ENCODE results near the gene ABCA13. TPM values are rescaled to one million over a fixed set of nuclear protein-coding genes. Genes with fewer than 3 reads are reported as not detected.

Gene ABCA13
- total and polyA plus RNA-seq, 4 donors, result 1.2 to 23.2 (median 3.5) TPM

GRCh38 chr7:48180981-48181380, 9.7 kb downstream of the ABCA13 start:
- Histone ChIP-seq H3K9me3 (ENCODE audit: control insufficient read depth in 4 of 4, insufficient read depth in 3 of 4, low read length in 3 of 4) (peaks cover 0 to 4% (median 0%) of the 10 kb centered on the region in 4 donors), H3K4me3 (no peak overlapping the region), H3K9ac (ENCODE audit: insufficient read depth in 1 of 2, low read length in 2 of 2) (no peak overlapping the region), H3K36me3 (ENCODE audit: control insufficient read depth in 4 of 4, insufficient read depth in 4 of 4, low read length in 4 of 4) (no peaks in the 10 kb centered on the region), H3K27me3 (ENCODE audit: control insufficient read depth in 3 of 3, insufficient read depth in 3 of 3, low read length in 2 of 3) (no peaks in the 10 kb centered on the region), H3K4me1 (ENCODE audit: control insufficient read depth in 5 of 5, insufficient read depth in 5 of 5, low read length in 5 of 5) (no peaks in the 10 kb centered on the region), H3K27ac (ENCODE audit: low read depth in 1 of 2, low read length in 1 of 2) (no peak overlapping the region)
- no peak for TF ChIP-seq CTCF (IDR thresholded peaks at IDR 0.05; ENCODE audit: control extremely low read depth, extremely low read depth)
- DNase-seq, result no peak
- ATAC-seq (ENCODE audit: insufficient read depth, low FRiP score), result no peak
- 85 to 86% methylated on average over 6 of the region's 6 CpGs for WGBS, 2 donors

DNA sequence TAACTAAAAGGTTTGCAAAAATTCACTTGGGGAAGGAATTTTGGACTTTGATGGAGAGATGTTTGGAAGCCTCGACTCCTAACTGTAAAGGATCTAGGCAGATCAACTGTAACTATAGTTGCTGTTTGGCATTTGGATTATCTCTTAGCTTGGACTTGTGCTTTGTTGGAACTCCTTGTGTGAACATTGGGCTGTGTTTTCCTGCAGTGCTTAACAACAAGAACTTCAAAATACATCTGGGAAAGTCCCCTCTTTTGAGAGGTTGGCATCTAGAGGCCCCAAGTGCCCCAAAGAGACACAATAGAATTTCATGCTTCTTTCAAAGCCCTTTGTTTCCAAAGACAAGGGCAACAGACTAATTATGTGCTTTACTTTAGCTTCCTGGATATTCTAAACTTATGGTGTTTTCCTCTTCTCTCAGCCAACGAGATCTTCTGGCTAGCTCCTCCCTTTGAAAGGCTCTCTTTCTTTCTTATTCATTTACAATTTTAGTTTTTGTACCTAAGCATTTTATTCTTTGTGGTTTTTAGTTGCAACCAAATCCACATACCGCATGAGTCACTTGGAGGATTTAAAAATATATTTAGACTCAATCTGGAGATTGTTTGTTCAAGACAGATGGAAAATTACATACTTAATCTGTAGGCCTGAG, 11.6 kb downstream of the ABCA13 start:
- Histone ChIP-seq H3K4me3 (no peak overlapping the region), H3K9ac (ENCODE audit: insufficient read depth in 1 of 2, low read length in 2 of 2) (no peak overlapping the region), H3K27ac (ENCODE audit: low read depth in 1 of 2, low read length in 1 of 2) (no peak overlapping the region), H3K4me1 (ENCODE audit: control insufficient read depth in 5 of 5, insufficient read depth in 5 of 5, low read length in 5 of 5) (no peaks in the 10 kb centered on the region), H3K36me3 (ENCODE audit: control insufficient read depth in 4 of 4, insufficient read depth in 4 of 4, low read length in 4 of 4) (no peaks in the 10 kb centered on the region), H3K9me3 (ENCODE audit: control insufficient read depth in 4 of 4, insufficient read depth in 3 of 4, low read length in 3 of 4) (peaks cover 0 to 1% (median 0%) of the 10 kb centered on the region in 4 donors), H3K27me3 (ENCODE audit: control insufficient read depth in 3 of 3, insufficient read depth in 3 of 3, low read length in 2 of 3) (no peaks in the 10 kb centered on the region)
- ATAC-seq (ENCODE audit: insufficient read depth, low FRiP score) (no peak), DNase-seq (no peak)
- WGBS, 2 donors, result 49 to 59% methylated on average over 3 of the region's 3 CpGs
- TF ChIP-seq CTCF (IDR thresholded peaks at IDR 0.05; ENCODE audit: control extremely low read depth, extremely low read depth), result no peak

GRCh38 chr7:48183370-48183743, 12.1 kb downstream of the ABCA13 start:
- H3K4me1 ChIP-seq (ENCODE audit: control insufficient read depth in 5 of 5, insufficient read depth in 5 of 5, low read length in 5 of 5), result no peaks in the 10 kb centered on the region
- no peaks in the 10 kb centered on the region for H3K36me3 ChIP-seq (ENCODE audit: control insufficient read depth in 4 of 4, insufficient read depth in 4 of 4, low read length in 4 of 4)
- no peak for DNase-seq
- no peak for TF ChIP-seq CTCF (IDR thresholded peaks at IDR 0.05; ENCODE audit: control extremely low read depth, extremely low read depth)
- no peak overlapping the region for H3K27ac ChIP-seq (ENCODE audit: low read depth in 1 of 2, low read length in 1 of 2)
- H3K27me3 ChIP-seq (ENCODE audit: control insufficient read depth in 3 of 3, insufficient read depth in 3 of 3, low read length in 2 of 3), result no peaks in the 10 kb centered on the region
- WGBS, 2 donors, result 63 to 83% methylated on average over 5 of the region's 5 CpGs
- ATAC-seq (ENCODE audit: insufficient read depth, low FRiP score), result no peak
- H3K4me3 ChIP-seq, result no peak overlapping the region
- no peak overlapping the region for H3K9ac ChIP-seq (ENCODE audit: insufficient read depth in 1 of 2, low read length in 2 of 2)
- peaks cover 0 to 1% (median 0%) of the 10 kb centered on the region in 4 donors for H3K9me3 ChIP-seq (ENCODE audit: control insufficient read depth in 4 of 4, insufficient read depth in 3 of 4, low read length in 3 of 4)

DNA sequence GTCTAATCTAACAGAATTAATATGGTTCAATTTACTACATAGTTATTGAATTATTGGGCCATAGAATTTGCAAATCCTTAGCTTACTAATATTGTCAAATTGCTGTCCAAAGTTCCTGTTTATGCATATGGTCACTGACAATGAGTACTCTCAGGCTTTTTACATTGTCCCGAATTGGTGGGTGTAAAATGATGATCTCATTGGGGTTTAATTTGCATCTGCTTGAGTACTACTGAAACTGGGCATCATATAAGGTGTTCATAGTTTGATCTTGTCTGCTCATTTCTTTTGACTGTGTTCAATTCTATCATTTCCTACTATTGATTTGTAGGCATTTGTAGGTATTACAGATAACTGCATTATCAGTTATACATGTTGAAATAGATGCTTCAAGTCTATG, 12.7 kb downstream of the ABCA13 start:
- Histone ChIP-seq H3K9ac (ENCODE audit: insufficient read depth in 1 of 2, low read length in 2 of 2) (no peak overlapping the region), H3K27ac (ENCODE audit: low read depth in 1 of 2, low read length in 1 of 2) (no peak overlapping the region), H3K27me3 (ENCODE audit: control insufficient read depth in 3 of 3, insufficient read depth in 3 of 3, low read length in 2 of 3) (no peaks in the 10 kb centered on the region), H3K36me3 (ENCODE audit: control insufficient read depth in 4 of 4, insufficient read depth in 4 of 4, low read length in 4 of 4) (no peaks in the 10 kb centered on the region), H3K4me1 (ENCODE audit: control insufficient read depth in 5 of 5, insufficient read depth in 5 of 5, low read length in 5 of 5) (no peaks in the 10 kb centered on the region), H3K4me3 (no peak overlapping the region), H3K9me3 (ENCODE audit: control insufficient read depth in 4 of 4, insufficient read depth in 3 of 4, low read length in 3 of 4) (peaks cover 0 to 1% (median 0%) of the 10 kb centered on the region in 4 donors)
- no peak for DNase-seq
- no peak for ATAC-seq (ENCODE audit: insufficient read depth, low FRiP score)
- TF ChIP-seq CTCF (IDR thresholded peaks at IDR 0.05; ENCODE audit: control extremely low read depth, extremely low read depth), result no peak
- WGBS, 2 donors, result 75 to 81% methylated on average over 1 of the region's 1 CpG

Data from lung (tissue), 12 donors.